Neutrophil (primary cell): ENCODE measurements around the gene TSHZ2.

Experiments used
- H3K27ac ChIP-seq: fragments of 200-600 bp; sonication (generic); 2 replicates; pipeline ENCODE4 v1.5.1; 2016; ENCODE audit warnings: mild to moderate bottlenecking, moderate library complexity
- H3K27me3 ChIP-seq: fragments of 200-600 bp; sonication (generic); 2 replicates; pipeline ENCODE4 v1.6.0; 2016; ENCODE audit warnings: mild to moderate bottlenecking
- H3K36me3 ChIP-seq: fragments of 200-600 bp; sonication (generic); 2 replicates; pipeline ENCODE4 v1.5.1; 2017
- H3K4me1 ChIP-seq, 2 experiments: fragments of 200-600 bp in 1 of 2; sonication (generic) in 1 of 2; 1 replicate in 1 of 2; 2 replicates in 1 of 2; pipeline versions ENCODE4 v1.5.1 to v1.6.1; 2013 to 2016; ENCODE audit warnings: low read depth in 1 of 2, low read length in 1 of 2, mild to moderate bottlenecking in 1 of 2, moderate library complexity in 1 of 2; ENCODE audit not compliant: control insufficient read depth in 1 of 2, insufficient read depth in 1 of 2
- H3K4me3 ChIP-seq, 2 experiments: fragments of 200-600 bp in 1 of 2; sonication (generic) in 1 of 2; 1 replicate in 1 of 2; 2 replicates in 1 of 2; pipeline ENCODE4 v1.5.1; 2013 to 2016; ENCODE audit warnings: low read depth in 1 of 2, low read length in 1 of 2, mild to moderate bottlenecking in 1 of 2, moderate library complexity in 1 of 2
- H3K9me3 ChIP-seq: fragments of 200-600 bp; sonication (generic); 2 replicates; pipeline ENCODE4 v1.5.1; 2016
- CTCF ChIP-seq: fragments of 200-600 bp; sonication (generic); IDR thresholded peaks from 2 replicates; pipeline ENCODE4 v1.5.1; 2016; ENCODE audit warnings: antibody characterized with exemption

TSHZ2 gene

GRCh38 chr20:53403029-53403428 is 430.9 kb downstream of the TSHZ2 start:
- Histone ChIP-seq H3K27ac (no peak overlapping the region), H3K9me3 (no peaks in the 10 kb centered on the region), H3K4me3 (no peak overlapping the region), H3K4me1 (peaks cover 43 to 44% of the 10 kb centered on the region in 2 experiments), H3K36me3 (no peaks in the 10 kb centered on the region), H3K27me3 (no peaks in the 10 kb centered on the region)
- no peak for TF ChIP-seq CTCF

DNA sequence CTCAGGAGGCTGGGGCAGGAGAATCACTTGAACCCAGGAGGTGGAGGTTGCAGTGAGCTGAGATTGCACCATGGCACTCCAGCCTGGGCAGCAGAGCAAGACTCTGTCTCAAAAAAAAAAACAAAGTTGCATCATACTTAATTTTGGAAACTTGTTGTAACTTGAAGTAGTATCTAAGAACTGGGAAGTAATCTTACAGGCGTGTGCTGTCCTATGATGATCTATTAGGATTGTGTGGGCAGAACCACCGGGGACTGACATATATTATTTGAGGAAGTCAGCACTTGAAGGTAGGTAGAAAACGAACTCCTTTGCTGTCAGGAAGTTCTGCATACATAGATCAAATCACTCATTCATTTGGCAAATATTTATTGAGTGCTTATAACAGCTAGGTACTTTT is 433.0 kb downstream of the TSHZ2 start:
- H3K9me3 ChIP-seq, result no peaks in the 10 kb centered on the region
- H3K4me1 ChIP-seq, result peaks cover 45 to 46% of the 10 kb centered on the region in 2 experiments
- H3K4me3 ChIP-seq, result no peak overlapping the region
- TF ChIP-seq CTCF, result no peak
- no peaks in the 10 kb centered on the region for H3K36me3 ChIP-seq
- no peaks in the 10 kb centered on the region for H3K27me3 ChIP-seq
- H3K27ac ChIP-seq, result peak overlapping the region; percentile 47

DNA sequence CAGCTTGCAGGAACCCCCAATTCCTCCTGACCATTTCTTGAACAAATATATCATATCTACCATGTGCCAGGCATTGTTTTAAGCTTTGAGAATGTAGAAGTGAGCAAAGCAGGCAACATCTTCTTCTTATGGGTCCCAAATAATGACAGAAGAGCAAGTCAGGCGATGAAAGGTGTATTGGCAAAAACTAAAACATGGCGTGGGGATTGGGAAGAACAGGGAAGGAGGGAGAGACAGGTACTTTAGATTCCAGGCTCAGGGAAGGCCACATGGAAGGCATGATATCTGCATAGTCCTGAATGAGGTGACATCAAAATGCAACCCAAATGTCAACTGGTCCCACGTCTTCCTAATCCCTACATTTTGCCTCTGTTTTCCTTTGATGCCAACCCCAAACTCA is 434.4 kb downstream of the TSHZ2 start:
- no peaks in the 10 kb centered on the region for H3K9me3 ChIP-seq
- H3K36me3 ChIP-seq, result no peaks in the 10 kb centered on the region
- no peak overlapping the region for H3K4me3 ChIP-seq
- H3K4me1 ChIP-seq, result peaks cover 44 to 45% of the 10 kb centered on the region in 2 experiments
- TF ChIP-seq CTCF, result no peak
- no peaks in the 10 kb centered on the region for H3K27me3 ChIP-seq
- no peak overlapping the region for H3K27ac ChIP-seq

DNA sequence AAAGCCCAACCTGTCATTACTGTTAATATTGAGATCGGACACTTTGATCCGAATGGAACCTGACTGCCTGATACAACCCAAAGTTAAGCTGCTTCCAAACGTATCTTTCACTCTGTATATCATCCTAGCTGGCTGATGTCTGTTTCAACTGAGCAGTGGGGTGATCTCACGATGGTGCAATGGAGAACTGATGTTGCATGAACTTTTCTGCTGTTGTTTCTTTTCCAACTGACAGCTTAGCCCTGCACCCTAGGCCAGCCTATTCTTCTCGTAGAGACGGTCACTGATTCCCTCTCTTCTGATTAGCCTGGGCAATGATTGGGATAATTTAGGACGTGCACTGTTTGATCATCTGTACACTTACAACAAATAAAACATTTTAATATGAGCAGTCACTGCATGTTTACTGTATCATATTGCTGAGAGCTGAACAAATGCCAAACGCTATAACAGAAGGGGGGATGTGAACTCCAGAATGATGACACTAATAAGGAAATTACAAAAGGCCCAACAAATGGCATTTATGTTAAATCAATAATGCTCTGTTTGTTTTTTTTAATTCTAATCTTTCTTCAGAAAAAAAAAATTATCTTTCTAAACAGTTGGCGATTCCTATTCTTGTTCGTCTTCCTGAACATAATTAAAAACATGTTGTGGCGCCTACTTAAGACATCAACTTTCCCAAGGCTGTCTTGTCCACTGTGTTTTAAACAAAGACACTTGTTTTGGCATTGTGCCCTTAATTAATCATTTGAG is 436.7 kb downstream of the TSHZ2 start:
- Histone ChIP-seq H3K4me1 (peaks cover 50 to 52% of the 10 kb centered on the region in 2 experiments), H3K27ac (peak overlapping the region; percentile 70), H3K4me3 (no peak overlapping the region), H3K27me3 (no peaks in the 10 kb centered on the region), H3K36me3 (no peaks in the 10 kb centered on the region), H3K9me3 (no peaks in the 10 kb centered on the region)
- no peak for TF ChIP-seq CTCF

DNA sequence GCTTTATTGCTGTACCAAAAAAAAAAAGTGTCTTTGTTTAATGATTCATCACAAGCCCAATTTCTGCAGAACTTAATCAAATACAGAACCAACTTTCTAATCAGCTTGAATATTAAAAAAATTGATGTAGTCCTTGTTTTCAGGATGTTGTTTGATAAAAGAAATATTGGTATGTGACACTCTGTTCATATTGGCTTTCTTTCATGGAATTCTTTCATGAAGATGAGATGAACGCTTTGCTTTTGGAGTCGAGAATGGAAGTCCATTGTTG is 437.2 kb downstream of the TSHZ2 start:
- H3K36me3 ChIP-seq, result no peaks in the 10 kb centered on the region
- H3K4me3 ChIP-seq, result no peak overlapping the region
- peaks cover 50 to 52% of the 10 kb centered on the region in 2 experiments for H3K4me1 ChIP-seq
- no peaks in the 10 kb centered on the region for H3K9me3 ChIP-seq
- peak overlapping the region; percentile 70 for H3K27ac ChIP-seq
- TF ChIP-seq CTCF, result no peak
- H3K27me3 ChIP-seq, result no peaks in the 10 kb centered on the region

- Histone ChIP-seq H3K9me3 (no peaks in the 10 kb centered on the region), H3K4me1 (peaks cover 39 to 41% of the 10 kb centered on the region in 2 experiments), H3K36me3 (no peaks in the 10 kb centered on the region), H3K4me3 (no peak overlapping the region), H3K27me3 (no peaks in the 10 kb centered on the region), H3K27ac (no peak overlapping the region)
- no peak for TF ChIP-seq CTCF
Observed at GRCh38 chr20:53411129-53411528, 439.0 kb downstream of the TSHZ2 start.
